NCI-H1694 (cell line): ENCODE results near the gene NLE1.
"Not testable (repeated sequence)": the region's sequence is repeated elsewhere in the genome, so short reads cannot be mapped to it uniquely, and the experiment has no call there.

Source experiments
- DNase-seq: peaks from one replicate; lab custom pipeline; 2025; lab: John Stamatoyannopoulos, UW

NLE1 gene

DNA sequence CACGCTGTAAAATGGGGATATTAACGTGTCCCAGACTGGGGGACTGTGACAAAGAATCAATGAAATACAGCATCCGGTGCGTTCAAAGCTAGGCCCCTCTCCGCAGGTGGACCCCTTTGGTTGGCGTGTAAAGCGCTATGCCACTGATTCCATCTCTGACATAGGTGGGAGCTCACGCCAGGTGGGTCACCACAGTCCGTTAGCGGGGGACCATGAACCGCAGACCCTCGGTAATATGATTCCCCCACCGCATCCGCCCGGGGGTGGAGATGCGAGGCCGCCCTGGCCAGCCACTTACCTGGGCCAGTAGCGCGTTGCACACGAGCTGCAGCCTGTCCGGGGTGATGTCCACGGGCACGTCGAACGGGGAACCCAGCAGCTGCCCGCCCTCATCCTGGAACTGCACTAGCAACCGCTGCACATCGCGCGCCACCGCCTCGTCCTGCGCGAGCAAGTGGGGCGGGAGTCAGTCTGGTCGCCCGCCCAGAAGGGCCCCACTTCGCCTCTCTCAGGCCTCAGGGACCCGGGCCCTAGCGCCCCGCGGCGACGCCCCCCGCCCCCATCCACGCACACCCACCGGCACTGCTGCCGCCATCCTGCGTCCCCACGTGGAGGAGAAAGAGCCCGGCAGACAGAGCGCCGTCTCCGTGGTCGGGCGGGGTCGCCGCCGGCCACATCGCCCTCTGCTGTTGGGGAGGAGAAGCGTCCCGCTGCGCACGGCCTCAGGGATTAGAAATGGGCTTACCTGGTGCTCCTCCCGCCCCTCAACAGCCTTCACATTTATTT, at the start of gene NLE1:
Gene NLE1 (minus strand): TSS at position 623 of the 786 bp plus-strand sequence. CDS start 28 bp downstream, at position 595.
- peak; percentile 60 for DNase-seq

DNA sequence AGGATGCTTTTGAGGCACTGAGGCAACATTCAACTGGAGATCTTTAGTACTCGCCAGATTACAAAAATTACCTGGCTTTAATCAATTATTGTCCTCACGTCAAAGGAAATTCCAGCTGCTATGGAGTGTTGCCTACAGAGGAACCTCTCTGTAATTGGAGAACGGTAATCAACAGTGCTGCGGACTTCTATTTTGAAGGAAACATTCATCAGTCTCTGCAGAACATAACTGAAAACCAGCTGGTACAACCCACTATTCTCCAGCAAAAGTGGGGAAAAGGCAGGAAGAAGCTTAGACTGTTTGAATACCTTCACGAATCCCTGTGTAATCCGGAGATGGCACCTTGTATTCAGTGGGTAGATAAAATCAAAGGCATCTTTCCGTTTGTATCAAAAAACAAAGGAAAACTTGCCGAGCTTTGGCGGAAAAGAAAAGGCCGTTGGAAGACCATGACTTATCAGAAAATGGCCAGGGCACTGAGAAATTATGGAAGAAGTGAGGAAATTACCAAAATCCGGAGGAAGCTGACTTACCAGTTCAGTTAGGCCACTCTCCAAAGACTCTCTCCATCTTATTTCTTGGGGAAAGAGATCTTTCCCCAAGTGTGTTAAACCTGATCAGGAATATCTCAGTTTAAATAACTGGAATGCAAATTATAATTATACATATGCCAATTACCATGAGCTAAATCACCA, 49.0 kb upstream of the NLE1 start:
- no peak for DNase-seq

DNA sequence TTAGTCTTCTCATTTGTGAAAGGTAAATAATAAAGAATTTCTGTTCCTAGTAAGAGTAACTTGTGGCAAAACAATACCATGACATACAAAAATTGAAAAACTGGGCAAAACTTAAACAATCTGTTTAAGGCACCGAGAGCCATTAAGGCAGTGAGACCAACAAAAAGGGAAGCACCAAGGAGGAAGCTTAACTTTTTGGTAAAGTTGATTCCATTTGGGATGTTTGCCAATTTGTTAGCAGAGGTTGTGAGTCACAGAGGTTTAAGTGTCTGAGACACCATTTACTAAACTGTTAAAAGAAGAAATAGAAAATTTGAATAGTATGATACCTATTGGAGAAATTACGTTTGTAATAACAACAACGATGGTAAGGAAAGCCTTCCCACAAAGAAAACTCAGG, 47.2 kb upstream of the NLE1 start:
- no peak for DNase-seq

DNA sequence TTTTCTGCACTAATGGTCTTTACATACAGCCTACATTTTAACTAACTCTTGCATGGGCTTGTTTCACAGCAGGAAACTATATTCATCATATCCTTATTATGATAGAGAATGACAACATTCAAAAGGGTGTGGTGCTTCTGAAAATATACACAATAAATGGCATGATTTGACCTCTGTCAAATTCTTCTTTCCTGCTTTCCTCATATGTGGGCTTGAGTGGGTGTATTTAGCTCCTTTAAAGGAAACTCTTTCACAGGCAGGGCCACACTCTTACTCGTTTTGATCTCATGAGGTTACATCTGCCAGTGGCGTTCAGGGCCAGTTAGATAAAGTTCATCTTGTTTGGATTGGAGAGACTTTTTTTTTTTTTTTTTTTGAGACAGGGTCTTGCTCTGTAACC, 46.0 kb upstream of the NLE1 start:
- DNase-seq: no peak

DNA sequence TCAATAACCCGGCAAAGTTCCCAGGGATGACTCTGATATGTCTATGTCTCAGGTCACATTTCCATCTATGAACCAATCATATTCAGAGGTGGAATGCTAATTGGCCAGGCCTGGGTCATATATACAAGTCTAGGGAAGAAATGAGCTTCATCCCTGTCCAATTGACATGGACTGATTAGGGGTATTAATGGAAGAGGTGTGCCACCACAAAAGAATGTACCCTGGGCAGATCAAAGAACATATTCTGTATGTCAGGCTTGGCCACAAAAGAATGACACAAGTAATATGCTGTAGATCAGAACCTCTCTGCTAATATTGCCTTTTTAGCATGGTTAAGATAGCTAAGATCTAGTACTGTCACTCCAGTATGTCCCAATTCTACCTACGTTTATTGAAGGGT, 45.4 kb upstream of the NLE1 start:
- no peak for DNase-seq

DNA sequence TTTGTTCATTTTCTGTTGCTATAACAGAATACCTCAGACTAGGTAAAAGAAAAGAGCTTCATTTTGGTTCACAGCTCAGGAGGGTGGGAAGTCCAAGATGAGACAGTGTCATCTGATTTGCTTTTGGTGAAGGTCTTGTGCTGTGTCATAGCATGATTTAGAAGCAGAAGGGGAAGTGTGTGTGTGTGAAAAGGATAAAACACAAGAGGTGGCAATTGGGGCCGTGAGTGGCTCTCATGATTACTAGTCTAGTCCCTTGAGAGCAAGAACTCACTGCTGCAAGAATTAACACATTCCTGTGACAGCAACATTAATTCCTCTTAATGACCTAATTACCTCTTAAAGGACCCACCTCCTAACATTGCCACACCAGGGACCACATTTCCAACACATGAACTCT, 43.7 kb upstream of the NLE1 start:
- no peak for DNase-seq

DNA sequence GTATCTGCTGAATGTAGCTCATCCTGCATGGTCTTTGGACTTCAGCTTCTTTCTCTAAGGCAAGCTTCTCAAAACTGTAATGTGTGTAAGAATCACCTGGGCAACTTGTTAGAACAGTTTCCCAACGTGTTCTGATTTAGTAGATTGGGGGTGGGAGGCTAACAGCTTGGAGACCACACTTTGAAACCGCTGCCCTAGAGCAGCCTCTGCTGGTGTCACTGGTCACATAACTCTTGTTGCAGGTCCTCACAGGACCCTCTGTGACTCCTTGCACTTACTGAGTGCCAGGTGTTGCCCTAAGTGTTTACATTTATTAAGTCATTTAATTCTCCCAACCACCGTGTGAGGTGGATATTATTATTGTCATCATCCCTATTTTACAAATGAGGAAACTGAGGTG, 42.2 kb upstream of the NLE1 start:
- no peak for DNase-seq

DNA sequence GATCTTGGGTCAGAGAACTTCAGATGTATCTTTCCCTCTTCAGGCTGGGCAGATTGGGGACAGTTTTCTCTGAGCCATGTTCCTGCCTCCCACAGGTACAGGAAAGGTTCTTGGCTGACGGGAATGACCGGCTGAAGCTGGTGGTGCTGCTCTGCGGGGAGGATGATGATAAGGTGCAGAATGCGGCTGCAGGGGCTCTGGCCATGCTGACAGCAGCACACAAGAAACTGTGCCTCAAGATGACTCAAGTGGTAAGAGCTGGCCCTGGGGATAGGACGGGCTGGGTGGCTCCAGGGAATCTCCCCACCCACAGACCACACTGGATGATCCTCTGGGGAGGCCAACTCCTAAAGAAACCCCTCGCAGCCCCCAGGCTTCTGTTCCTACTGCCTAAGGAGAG, 41.2 kb upstream of the NLE1 start:
- no peak for DNase-seq

DNA sequence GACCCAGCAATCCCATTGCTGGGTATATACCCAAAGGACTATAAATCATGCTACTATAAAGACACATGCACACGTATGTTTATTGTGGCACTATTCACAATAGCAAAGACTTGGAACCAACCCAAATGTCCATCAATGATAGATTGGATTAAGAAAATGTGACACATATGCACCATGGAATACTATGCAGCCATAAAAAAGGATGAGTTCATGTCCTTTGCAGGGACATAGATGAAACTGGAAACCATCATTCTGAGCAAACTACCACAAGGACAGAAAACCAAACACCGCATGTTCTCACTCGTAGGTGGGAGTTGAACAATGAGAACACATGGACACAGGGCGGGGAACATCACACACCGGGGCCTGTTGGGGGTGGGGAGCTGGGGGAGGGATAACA, 37.3 kb upstream of the NLE1 start:
- not testable (repeated sequence) for DNase-seq

DNA sequence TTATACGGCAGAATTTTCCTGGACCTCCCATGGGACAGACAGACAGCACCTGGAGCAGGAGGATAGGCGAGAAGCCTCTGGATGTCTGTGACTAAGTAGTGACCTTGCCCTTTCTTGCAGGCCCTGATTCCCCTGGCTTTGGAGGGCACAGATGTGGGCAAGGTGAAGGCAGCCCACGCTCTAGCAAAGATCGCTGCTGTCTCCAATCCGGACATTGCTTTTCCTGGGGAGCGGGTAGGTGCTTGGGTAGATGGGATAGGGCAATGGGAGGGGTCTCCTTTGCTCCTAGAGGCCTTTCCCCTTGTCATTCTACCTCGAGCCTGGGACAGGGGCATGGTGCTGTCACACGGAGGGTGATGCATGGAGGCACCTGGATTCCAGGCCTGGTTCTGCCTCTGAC, 34.8 kb upstream of the NLE1 start:
- no peak for DNase-seq

DNA sequence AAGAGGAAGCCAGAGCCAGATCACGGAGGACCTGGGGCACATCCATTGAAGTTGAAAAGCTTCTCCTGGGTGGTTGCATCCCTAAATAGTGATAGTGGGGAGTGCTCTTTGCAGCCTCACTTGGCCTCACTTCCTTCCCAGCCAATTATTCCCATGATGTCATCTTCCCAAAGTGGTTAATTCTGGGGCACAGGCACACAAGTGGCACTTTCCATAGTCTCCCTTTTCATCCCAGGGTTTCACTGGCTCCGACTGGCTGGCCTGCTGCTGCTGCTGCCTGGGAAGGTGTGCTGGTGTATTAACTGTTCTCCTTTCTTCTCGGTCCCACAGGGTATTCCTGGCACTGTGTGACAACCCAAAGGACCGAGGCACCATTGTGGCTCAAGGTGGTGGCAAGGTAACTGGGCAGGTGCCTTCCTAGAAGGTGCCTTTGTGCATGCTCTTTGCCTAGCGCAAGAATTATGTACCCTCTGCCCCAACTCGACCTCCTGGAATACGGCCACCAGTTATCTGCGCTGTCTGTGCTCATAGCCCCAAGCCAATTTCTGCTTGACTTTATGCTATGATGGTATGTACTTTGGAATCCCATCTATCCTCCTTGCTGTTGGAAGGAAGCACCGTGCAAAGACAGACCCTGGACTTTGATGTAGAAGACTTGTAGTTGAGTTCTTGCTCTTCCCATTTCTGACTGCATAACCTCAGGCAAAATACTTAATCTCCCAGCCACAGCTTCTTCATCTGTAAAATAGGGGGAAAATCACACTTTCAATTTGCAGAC, 33.7 kb upstream of the NLE1 start:
- no peak for DNase-seq

DNA sequence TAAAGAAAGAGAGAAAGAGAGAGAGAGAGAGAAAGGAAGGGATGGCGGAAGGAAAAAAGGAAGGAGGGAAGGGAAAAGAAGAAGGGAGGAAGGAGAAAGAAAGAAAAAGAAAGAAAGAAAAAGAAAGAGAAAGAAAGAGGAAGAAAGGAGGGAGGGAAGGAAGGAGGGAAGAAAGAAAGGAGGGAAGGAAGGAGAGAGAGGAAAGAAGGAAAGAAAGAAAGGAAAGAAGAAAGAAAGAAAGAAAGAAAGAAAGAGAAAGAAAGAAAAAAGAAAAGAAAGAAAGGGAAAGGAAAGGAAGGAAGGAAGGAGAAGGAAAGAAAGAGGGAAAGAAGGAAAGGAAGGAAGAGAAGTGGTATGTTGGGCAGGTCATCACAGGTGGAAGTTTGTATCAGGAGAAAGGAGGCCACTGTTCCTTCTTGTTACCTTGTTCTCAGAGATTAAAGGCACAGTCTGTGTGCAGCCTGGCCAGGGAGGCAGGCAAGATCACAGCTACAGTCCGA, 32.8 kb upstream of the NLE1 start:
- no peak for DNase-seq

DNA sequence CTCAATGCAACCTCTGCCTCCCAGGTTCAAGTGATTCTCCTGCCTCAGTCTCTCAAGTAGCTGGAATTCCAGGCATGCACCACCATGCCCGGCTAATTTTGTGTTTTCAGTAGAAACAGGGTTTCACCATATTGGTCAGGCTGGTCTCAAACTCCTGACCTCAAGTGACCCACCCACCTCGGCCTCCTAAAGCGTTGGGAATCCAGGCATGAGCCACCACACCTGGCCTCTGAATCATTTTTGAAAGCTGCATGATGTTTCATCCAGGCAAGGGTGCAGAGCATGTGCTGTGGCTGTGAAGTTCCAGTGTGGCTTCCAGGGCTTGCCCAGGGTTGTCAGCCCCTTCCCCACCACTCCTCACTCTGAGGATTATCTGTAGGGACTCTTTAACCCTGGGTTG, 30.2 kb upstream of the NLE1 start:
- DNase-seq: not testable (repeated sequence)

DNA sequence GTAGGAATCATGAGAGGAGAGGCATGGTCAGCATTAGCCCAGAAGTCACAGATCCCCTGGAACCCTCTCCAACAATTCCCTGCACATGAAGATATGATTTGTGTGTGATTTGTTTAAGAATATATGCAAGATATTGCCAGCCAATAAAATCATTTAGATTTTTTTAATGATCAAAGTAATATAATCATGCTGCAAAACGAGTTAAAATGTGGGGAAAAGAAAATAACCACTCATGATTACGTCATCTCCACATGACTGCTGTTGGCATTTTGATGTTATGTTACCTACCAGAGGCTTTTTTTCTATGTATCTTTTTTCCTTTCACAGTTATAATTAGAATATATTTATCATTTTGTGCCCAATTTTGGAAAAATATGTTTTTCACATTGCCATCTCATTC, 29.7 kb upstream of the NLE1 start:
- DNase-seq: no peak

DNA sequence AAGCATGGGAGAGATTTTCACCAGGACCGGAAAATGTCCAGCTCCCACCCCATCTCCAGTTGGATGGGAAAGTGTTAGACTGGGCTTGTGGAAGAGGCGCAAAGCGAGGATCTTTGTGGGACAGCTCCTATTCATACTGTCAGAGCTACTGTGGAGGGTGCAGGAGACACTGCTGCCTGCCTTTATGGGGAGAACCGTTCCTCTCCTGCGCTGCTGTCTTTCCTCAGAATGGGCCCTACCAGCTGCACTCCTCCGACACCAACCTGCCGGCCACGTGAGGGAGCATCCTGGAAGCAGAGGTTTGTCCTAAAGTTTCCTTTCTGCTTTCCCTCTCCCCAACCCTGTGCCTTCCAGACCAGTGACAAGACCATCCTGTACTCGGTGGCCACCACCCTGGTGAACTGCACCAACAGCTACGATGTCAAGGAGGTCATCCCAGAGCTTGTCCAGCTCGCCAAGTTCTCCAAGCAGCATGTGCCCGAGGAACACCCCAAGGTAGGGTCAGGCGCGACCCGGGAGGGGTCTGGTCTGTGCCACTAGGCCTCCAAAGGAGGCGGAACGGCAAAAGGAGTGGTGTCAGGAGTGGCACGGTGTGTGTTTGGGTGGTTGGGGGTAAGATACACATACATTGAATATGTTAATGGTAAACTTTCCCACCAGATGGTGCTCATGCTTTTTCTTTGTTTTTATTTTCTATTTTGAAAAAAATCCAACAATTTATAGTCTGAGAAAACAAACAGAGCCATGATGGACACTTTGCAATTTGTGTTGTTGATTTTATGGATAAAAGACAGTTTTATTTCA, 29.1 kb upstream of the NLE1 start:
- no peak for DNase-seq

DNA sequence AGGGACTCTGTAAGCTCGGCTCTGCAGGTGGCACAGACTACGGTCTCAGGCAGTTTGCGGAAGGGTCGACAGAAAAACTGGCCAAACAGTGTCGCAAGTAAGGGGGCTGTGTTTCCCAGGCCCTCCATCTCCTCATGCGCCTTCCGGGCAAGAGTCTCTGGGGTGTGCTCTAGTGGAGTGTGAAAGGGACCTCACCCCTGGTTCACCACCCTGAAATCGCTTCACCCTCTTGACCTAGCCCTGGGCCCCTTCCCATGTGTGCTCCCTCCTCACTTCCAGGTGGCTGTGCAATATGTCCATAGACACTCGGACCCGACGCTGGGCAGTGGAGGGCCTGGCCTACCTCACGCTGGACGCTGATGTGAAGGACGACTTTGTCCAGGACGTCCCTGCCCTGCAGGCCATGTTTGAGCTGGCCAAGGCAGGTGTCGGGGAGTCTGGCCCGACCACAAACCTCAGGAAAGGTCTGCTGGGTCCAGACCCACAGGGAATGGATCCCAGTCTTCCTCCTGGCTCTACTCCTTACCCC, 27.8 kb upstream of the NLE1 start:
- DNase-seq: no peak

DNA sequence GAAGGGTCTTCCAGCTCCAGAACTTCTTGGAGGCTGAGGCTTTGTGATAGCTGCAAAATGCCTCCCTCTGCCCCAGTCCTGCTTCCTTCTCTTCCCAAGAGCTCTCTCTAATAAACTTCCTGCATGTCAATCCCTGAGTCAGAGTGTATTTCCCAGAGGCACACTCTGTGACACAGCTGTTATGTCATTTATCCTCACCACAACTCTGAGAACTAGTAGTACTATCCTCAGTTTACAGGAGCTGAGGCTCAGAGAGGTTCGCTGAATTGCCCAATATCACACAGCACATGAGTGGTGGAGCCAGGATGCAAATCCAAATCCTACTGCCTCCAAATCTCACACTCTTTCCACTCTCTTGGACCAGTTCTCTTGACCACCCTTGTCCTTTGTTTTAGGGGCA, 25.6 kb upstream of the NLE1 start:
- no peak for DNase-seq

DNA sequence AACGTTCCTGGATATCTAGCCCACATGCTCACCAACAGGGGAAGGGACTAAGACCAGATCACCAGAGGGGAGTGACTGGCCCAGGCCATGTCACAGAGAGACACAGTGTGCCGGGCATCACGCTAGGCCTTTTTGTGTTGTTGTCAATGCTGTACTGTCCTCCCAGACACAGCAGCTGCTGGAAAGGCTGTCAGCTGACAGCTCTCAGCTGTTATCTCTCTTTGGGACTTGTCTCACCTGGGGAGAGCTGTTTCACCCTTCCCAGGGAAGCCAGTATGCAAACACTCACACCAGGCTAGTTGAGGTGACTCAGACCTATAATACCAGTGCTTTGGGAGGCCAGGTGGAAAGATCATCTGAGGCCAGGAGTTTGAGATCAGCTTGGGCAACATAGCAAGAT, 24.9 kb upstream of the NLE1 start:
- no peak for DNase-seq

DNA sequence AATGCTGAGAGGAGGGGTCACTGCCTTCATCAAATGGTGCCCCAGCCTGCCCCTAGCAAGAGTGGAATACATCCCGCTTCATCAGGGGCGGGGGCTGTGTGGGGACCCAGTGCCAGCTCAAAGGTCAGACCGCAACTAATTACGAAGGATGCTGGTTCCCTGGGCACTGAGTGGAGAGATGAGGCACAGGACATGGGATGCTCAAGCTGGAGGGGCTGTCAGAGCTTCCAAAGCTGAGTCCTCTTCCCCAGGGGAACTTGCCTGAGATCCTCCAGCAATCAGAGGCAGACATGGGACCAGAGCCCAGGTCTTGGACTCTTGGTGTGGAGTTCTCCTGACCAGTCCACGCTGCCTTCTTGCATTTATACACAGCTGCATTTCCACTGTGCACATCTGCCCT, 24.4 kb upstream of the NLE1 start:
- no peak for DNase-seq

DNA sequence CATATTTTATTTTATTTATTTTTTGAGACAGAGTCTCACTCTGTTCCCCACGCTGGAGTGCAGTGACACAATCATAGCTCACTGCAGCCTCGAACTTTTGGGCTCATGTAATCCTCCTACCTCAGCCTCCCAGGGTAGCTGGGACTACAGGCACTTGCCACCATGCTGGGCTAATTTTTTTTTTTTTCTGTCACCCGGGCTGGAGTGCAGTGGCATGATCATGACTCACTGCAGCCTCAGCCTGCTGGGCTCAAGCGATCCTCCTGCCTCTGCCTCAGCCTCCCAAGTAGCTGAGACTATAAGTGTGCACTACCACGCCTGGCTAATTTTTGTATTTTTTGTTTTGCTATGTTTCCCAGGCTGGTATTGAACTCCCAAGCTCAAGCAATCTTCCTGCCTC, 22.6 kb upstream of the NLE1 start:
- no peak for DNase-seq

DNA sequence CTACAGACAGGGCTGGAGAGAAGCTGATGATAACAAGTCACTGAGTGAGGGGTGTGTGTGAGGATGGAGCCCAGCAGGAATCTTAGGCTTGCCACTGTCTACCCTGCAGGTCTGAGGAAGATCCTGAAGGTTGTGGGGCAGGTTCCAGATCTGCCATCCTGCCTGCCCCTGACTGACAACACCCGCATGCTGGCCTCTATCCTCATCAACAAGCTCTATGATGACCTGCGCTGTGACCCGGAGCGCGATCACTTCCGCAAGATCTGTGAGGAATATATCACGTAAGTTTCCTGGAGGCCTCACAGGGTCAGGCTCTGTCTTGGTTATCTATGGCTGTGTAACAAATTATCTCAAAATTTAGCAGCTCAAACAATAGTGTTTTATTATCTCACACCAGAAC, 21.8 kb upstream of the NLE1 start:
- DNase-seq: no peak

DNA sequence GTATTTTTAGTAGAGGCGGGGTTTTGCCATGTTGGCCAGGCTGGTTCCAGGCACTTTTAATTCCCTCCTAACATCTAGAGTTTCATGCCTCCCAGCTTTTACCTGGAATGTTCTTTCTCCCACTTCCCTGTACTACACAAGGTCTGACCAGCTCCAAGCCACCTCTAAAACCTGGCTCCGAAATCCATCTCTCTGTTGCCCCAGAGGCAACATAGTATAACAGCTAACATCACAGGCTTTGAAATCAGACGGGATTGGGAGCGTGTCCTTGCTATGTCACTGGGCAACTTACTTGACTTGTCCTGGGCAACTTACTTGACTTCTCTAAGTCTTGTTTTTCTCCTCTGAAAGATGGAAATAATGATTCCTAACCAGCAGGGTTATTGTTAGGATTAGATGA, 20.7 kb upstream of the NLE1 start:
- DNase-seq: no peak
